Superior temporal gyrus (tissue), 1 donor: ENCODE data around the gene ECT2L.
"Not testable (repeated sequence)": the region's sequence is repeated elsewhere in the genome, so short reads cannot be mapped to it uniquely, and the experiment has no call there.

Source experiments
- DNase-seq: peaks from one replicate; pipeline ENCODE4 v3.0.0-alpha.2; 2016; ENCODE audit errors: extremely low spot score

The ECT2L gene

GRCh38 chr6:138936873-138937272, 141.0 kb downstream of the ECT2L start:
- not testable (repeated sequence) for DNase-seq

GRCh38 chr6:138943089-138943625, 147.3 kb downstream of the ECT2L start:
- DNase-seq = no peak

GRCh38 chr6:138944412-138944811, 148.5 kb downstream of the ECT2L start:
- no peak for DNase-seq

DNA sequence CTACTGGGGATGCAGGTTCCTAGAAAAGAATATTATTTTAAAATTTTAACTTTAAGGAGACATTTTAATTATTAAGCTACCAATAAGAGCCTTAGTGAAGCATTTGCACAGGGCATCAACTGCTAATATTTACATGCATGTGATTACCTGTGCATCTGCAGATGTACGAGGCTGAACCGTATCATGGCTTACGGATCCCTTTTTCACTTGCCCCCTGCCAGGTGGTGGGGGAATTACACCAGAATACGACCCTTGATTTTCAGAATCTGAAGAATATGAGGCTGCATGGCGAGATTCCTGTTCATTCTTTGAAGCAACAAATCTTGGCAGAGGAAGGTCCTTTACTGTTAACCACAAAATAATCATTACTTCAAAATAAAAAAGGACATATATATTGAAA, 149.5 kb downstream of the ECT2L start:
- no peak for DNase-seq

DNA sequence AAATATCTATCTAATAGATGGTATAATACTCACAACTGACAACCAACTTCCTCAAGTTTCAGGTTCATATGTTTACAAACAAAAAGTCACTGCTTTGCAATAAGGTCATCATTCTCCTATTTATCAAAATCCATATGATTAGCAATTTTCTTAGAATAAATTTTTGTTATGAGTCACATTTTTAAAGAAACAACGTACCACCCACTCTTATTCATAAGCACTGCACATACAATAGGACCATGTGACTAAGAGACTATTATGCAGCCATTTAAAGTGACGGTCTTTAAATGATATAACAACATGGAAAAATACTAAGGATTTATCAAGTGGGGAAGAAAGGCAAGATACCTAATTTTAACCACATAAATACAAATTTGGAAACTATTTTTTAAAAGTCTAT, 152.1 kb downstream of the ECT2L start:
- no peak for DNase-seq

DNA sequence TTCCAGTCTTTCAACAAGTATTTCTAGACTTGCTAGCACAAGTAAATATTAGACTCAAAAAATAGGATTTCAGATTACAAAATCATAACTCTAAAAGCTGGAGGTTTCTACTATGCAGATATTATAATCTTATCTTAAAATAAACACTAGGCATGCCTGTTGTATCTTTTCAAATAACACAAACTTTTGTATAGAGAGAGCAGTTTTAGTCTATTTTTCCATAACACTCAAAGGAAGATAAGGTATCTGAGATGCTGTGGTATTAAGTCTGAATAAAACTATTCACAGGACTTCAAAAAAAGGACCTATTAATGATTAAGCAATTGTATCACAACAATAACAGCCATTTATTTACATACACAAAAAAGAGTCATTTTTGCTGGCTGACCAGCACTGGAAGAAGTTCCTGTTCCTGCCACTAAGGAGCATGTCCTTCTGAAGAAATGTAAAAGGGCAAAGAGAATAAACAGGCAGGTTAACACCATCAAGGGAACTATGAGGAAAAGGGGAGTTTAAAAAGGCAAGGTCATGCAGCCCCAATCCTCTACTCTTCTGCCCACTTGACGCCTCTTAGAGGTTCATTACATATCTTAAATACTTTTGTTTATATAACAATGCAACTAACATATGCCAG, 152.8 kb downstream of the ECT2L start:
- DNase-seq = no peak

DNA sequence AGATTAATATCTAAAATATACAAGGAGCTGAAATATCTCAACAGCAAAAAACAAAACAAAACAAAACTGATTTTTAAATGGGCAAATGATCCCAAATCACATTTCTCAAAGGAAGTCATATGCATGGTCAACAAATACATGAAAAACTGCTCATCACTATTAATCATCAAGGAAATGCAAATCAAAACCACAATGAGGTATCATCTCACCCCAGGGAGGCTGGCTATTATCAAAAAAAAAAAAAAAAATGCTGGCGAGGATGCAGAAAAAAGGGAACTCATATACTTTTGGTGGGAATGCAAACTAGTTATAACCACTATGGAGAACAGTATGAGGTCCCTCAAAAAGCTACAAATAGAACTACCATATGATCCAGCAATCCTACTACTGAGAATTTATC, 157.6 kb downstream of the ECT2L start:
- no peak for DNase-seq
